ENCODE measurements around the gene VAT1. TPM values are rescaled to one million over a fixed set of nuclear protein-coding genes. Genes with fewer than 3 reads are reported as not detected.

VAT1 gene
- 205 to 250 TPM (median 230 TPM) in 5 replicates for total RNA-seq (2022; extraction: Qiagen RNA extraction)

DNA sequence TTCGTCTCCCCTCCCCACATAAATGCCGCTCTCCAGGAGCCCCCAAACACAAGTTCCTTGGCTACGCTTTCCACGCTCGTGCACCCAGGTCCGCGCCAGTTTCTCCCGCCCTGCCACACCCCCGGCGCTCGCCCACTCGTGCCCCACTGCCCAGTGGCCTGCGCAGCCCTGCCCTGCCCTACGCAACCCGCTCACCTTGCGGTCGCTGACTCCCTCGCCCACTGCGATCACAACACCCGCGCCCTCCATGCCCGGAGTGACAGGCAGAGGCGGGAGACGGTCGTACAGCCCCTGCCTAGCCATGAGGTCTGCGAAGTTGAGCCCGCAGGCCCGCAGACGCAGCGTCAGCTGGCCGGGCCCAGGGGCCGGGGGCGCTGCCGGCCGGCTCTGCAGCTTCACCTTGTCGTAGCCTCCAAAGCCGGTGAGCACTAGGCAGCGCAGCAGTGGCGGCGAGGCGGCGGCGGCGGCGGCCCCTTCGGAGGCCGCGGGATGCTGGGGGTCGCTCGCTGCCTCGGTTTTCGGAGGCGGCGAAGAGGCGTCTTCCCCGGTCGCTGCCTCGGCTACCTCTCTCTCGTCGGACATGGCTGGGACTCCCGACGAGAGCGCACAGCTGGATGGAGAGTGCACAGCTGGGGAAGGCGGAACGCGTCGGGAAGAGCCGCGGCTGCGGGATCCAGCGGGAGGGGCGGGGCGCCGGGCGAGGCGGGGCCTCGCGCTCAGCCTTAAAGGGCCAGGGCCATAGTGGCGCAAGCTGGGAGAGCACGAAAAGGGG is at the start of gene VAT1:
TSS of gene VAT1 (minus strand) at position 645 of the 772 bp plus-strand sequence. CDS start at position 582, 63 bp downstream.

DNA sequence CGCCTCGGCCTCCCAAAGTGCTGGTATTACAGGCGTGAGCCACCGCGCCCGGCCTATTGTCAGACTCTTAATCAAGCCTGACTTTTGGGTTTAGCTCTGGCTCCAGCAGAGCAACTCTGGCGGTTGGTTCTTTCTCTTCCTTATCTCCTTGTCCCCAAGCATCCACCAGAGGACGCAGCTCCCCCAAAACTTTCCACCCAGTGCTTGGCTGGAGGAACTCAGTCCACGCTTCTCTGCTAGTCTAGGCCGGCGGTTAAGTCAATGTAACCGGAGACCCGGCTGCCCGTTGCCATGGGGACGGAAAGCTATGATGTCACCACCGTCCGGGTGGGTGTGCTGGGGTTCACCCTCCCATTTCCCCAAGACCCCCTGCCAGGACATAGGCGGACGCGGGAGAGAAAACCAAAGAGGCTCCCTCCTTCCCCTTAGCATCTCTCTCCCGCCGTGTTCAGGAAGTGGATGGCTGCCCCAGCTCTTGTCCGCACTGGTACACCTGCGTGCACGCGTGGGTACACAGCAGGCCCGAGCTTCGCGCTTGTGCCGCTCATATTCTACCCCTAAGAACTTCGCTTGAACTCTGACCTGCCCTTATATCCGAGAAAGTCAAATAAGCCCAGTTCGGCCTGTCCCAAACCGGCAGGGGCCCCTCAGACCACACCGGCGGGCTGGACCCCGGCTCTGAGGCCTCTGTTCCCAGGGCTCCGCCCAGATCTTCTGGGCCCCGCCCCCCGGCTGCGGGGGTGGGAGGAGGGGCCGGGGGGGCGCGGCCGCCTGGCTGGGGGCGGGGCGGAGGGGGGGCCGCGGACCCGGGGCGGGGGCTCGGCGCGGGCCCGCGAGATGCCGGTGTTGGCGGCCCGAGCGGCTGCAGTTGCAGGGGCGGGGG is 2.5 kb upstream of the VAT1 start, which contains the start of gene RND2:
TSS of gene RND2 (plus strand) at position 825 of the 883 bp plus-strand sequence. CDS start 117 bp downstream, outside the sequence.

DNA sequence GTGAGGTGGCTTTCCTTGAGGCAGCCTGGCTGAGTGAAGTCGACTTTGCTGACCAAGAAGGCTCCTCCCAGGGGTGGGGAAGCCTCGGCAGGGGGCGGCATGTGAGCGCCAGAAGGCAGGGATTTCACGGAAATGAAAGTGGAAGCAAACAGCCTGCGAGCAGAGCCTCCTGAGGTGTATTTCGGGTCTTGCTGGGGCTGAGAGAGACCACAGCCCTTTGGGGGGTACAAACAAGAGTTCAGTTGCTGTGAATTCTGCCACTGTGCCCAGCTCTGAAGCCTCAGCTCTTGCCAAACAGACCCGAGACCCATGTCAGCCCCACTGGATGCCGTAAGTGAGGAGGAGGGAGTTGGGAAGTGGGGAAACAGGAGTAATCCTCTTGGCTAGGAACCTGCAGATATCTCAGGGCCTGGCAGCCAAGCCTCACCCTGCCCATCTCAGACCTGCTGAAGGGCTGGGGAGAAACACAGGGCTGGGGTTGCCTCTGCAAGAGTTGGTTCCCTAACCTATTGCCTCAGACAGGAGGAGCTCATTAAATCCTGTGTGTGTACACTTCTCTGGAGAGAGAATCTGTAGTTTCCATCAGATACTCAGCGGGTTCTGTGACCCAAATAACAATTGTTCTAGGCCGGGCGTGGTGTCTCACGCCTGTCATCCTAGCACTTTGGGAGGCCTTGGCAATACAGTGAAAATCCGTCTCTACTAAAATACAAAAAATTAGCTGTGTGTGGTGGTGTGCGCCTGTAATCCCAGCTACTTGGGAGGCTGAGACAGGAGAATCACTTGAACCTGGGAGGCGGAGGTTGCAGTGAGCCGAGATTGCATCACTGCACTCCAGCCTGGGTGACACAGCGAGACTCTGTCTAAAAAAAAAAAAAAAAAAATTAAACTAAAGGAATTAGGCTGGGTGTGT is 15.3 kb downstream of the VAT1 start, which contains the start of gene IFI35:
TSS of gene IFI35 (plus strand) at position 146 of the 913 bp plus-strand sequence. CDS start at position 310, 164 bp downstream.

DNA sequence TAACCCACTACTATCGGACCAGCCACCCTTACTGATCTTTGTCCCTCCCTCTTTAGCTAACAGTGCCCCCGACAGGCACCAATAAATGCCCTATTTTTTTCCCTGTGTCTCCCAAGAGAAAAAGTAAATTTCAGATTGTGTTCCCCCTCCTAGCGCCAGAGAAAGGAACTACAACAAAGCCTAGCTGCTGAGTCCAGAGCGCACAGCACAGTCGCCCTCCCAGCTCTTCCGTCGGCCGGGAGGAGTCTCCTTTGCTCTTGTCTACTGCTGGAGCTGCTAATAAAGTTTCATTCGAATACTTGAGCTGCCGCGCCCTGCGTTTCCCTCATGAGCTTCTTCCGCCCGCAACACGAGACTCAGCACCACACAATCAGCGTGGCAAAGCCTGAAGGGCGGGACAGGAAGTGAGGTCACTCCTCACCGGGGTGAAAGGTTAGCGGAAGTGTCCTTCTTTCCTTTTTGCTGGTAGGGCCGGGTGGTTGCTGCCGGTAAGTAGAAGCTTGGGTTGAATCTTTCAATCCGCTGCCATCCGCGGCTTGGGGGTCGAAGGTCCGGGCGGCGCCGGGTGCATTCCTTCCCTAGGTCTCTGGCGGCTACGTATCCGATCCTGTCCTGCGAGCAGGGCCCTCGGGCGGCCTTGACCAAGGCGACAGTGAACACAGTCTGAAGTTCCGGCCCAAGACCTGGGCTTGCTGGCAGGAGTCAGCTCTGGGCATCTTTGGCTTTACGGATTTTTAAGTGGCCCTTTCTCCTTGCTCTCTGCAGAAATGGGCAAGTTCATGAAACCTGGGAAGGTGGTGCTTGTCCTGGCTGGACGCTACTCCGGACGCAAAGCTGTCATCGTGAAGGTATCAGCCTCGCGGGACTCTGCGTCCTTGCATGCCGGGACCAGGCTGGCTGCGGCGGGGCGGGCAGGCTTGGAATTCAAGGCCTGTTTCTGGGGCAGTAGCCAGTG is 23.9 kb downstream of the VAT1 start, which contains the start of gene RPL27:
TSS of gene RPL27 (plus strand) at position 436 of the 955 bp plus-strand sequence. CDS start at position 768, 332 bp downstream.

DNA sequence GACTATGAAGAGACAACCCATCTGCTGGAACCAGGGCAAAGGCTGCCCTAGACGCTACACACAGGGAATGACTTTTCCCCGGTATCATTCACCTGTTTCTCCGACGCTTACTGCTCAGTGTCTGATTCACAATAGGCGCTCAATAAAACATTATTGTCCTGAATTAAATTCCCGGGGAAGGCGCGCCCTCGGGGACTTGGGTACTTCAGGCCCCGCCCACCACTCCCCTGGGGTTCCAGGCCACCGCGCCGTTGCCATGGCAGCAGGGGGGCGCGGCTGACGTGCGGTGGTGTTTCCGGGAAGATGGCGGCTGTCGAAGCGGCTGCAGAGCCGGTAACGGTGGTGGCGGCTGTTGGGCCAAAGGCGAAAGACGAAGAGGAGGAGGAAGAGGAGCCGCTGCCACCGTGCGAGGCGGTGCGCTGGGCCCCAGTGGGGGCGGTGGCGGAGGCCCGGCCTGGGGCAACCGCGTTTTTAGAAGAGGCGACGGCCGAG is 41.9 kb downstream of the VAT1 start, which contains the start of gene RUNDC1:
TSS of gene RUNDC1 (plus strand) at position 292 of the 492 bp plus-strand sequence. CDS start at position 304, 12 bp downstream.

DNA sequence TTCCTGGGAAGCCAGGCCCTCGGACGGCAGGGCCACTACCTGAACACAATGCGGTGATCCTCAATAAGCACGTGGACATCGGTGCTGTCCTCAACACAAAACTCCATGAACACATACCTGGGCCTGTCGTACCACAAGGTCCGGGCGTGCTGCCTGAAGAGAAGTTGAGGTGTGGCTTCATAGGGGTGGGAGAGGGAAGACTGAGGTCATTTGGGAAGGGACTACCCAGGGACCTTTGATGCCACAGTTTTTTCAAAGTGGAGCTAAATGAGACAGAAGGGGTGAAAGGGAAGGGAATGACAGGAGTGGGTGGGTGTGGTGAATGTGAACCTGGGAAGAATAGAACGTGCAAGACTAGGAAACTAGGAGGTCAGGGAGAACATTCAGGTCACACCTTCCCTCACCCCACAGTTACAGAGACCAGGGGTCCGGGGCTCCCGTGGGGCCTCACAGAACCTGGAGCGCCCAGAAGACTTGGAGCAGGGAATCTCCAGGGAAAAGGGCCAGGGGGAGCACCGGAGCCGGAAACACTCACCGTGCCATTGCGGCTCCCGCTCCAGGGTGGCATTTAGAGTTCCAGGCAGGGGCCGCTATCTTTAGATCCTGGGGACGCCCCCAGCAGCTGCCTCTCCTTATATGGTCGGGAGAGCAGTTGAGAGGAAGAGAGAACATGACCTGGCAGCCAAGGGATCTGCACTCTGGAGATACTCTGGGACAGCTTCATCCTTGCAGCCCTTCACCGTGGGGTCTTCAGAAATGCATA is 42.5 kb downstream of the VAT1 start, which contains the start of gene PTGES3L:
TSS of gene PTGES3L (minus strand) at position 570 of the 763 bp plus-strand sequence. CDS start at position 543, 27 bp downstream.

Other genes starting within 250 kb of the VAT1 start
- 119 to 142 TPM (median 124 TPM) in 5 replicates for gene VPS25, start 248.9 kb downstream of the VAT1 start, total RNA-seq (2022; extraction: Qiagen RNA extraction)
- 1.1 to 1.8 TPM (median 1.3 TPM) in 5 replicates for gene WNK4, start 241.8 kb downstream of the VAT1 start, total RNA-seq (2022; extraction: Qiagen RNA extraction)
- gene COA3, start 223.7 kb downstream of the VAT1 start, total RNA-seq (2022; extraction: Qiagen RNA extraction) = 120 to 140 TPM (median 127 TPM) in 5 replicates
- 0.10 TPM in 1 of 5 replicates, not detected in the others for gene CNTD1, start 223.5 kb downstream of the VAT1 start, total RNA-seq (2022; extraction: Qiagen RNA extraction)
- 76.5 to 95.0 TPM (median 81.2 TPM) in 5 replicates for gene BECN1, start 198.1 kb downstream of the VAT1 start, total RNA-seq (2022; extraction: Qiagen RNA extraction)
- gene PSME3, start 189.0 kb downstream of the VAT1 start, total RNA-seq (2022; extraction: Qiagen RNA extraction) = 226 to 265 TPM (median 232 TPM) in 5 replicates
- 1.7 to 2.7 TPM (median 1.8 TPM) in 5 replicates for gene AOC2, start 177.8 kb downstream of the VAT1 start, total RNA-seq (2022; extraction: Qiagen RNA extraction)
- 1.1 to 2.0 TPM (median 1.4 TPM) in 5 replicates for gene AOC3, start 171.2 kb downstream of the VAT1 start, total RNA-seq (2022; extraction: Qiagen RNA extraction)
- gene G6PC1, start 121.6 kb downstream of the VAT1 start, total RNA-seq (2022; extraction: Qiagen RNA extraction) = not detected in 5 replicates
- 54.2 to 63.4 TPM (median 55.0 TPM) in 5 replicates for gene AARSD1, start 57.9 kb downstream of the VAT1 start, total RNA-seq (2022; extraction: Qiagen RNA extraction)
- 0.45 to 1.3 TPM (median 1.1 TPM) in 5 replicates for gene PTGES3L, start 42.3 kb downstream of the VAT1 start, total RNA-seq (2022; extraction: Qiagen RNA extraction)
- 18.3 to 23.4 TPM (median 21.1 TPM) in 5 replicates for gene RUNDC1, start 41.8 kb downstream of the VAT1 start, total RNA-seq (2022; extraction: Qiagen RNA extraction)
- gene RPL27, start 24.0 kb downstream of the VAT1 start, total RNA-seq (2022; extraction: Qiagen RNA extraction) = 2,842 to 4,004 TPM (median 3,048 TPM) in 5 replicates
- gene IFI35, start 15.6 kb downstream of the VAT1 start, total RNA-seq (2022; extraction: Qiagen RNA extraction) = 18.7 to 21.2 TPM (median 18.8 TPM) in 5 replicates
- gene RND2, start 2.8 kb upstream of the VAT1 start, total RNA-seq (2022; extraction: Qiagen RNA extraction) = 0.11 to 0.19 TPM (median 0.16 TPM) in 5 replicates
- gene BRCA1, start 103.0 kb upstream of the VAT1 start, total RNA-seq (2022; extraction: Qiagen RNA extraction) = 19.7 to 25.4 TPM (median 24.1 TPM) in 5 replicates
- 31.4 to 41.4 TPM (median 40.8 TPM) in 5 replicates for gene NBR1, start 148.8 kb upstream of the VAT1 start, total RNA-seq (2022; extraction: Qiagen RNA extraction)
- gene TMEM106A, start 189.5 kb upstream of the VAT1 start, total RNA-seq (2022; extraction: Qiagen RNA extraction) = 0.75 to 1.6 TPM (median 1.1 TPM) in 5 replicates
- not detected in 5 replicates for gene CCDC200, start 206.2 kb upstream of the VAT1 start, total RNA-seq (2022; extraction: Qiagen RNA extraction)
- not detected in 5 replicates for gene RNU2-1, start 211.6 kb upstream of the VAT1 start, total RNA-seq (2022; extraction: Qiagen RNA extraction)

Data from A549 treated with Mapracorat at 1 μM for 4 hours (cell line).